OCI-LY7 (cell line): ENCODE measurements around the gene DOCK7. TPM values are rescaled to one million over a fixed set of nuclear protein-coding genes. Genes with fewer than 3 reads are reported as not detected.

Source experiments
- BruUV-seq: library from RNA; stranded (reverse); fragments of 400-500 nt; replicated peaks from 2 replicates; lab custom pipeline; 2021; lab: Mats Ljungman, UMichigan
- CTCF ChIA-PET: fragments of 300-600 bp; sonication (Branson Sonifier 250); formaldehyde crosslinking; loops from one replicate; lab custom pipeline; 2022; ENCODE audit warnings: antibody characterized with exemption; ENCODE audit not compliant: unreplicated experiment; lab: Charles Lee
- POLR2A ChIA-PET: fragments of 300-600 bp; sonication (Branson Sonifier 250); formaldehyde crosslinking; loops from one replicate; lab custom pipeline; 2022; ENCODE audit warnings: antibody characterized with exemption; lab: Charles Lee
- DNase-seq: peaks from one replicate; pipeline ENCODE4 v3.0.0-alpha.2; 2015; ENCODE audit warnings: low spot score
- H2AFZ ChIP-seq: fragments of 200-600 bp; sonication (generic), shearing (Covaris generic); 2 replicates; pipeline ENCODE4 v1.6.1; 2014; ENCODE audit warnings: mild to moderate bottlenecking, antibody characterized with exemption, low read length, moderate library complexity
- H3K27ac ChIP-seq: fragments of 200-600 bp; sonication (generic); 2 replicates; pipeline ENCODE4 v1.5.1; 2014; ENCODE audit warnings: mixed run types, low read depth, mild to moderate bottlenecking, moderate library complexity, low read length, inconsistent platforms; ENCODE audit not compliant: poor library complexity, severe bottlenecking
- H3K36me3 ChIP-seq: fragments of 200-600 bp; sonication (generic); 2 replicates; pipeline ENCODE4 v1.6.1; 2014; ENCODE audit warnings: mild to moderate bottlenecking, antibody characterized with exemption, low read length, moderate library complexity, mixed read lengths; ENCODE audit not compliant: insufficient read depth
- H3K4me1 ChIP-seq: fragments of 200-600 bp; sonication (generic); 2 replicates; pipeline ENCODE4 v1.5.1; 2014; ENCODE audit warnings: mild to moderate bottlenecking, low read length; ENCODE audit not compliant: insufficient read depth, poor library complexity, severe bottlenecking
- H3K4me2 ChIP-seq: fragments of 200-600 bp; sonication (generic); 2 replicates; pipeline ENCODE4 v1.6.1; 2014; ENCODE audit warnings: mild to moderate bottlenecking, low read length
- H3K4me3 ChIP-seq: fragments of 200-600 bp; sonication (generic); 2 replicates; pipeline ENCODE4 v1.5.1; 2014; ENCODE audit warnings: mild to moderate bottlenecking, low read depth, low read length; ENCODE audit not compliant: poor library complexity, severe bottlenecking
- H3K79me2 ChIP-seq: fragments of 200-600 bp; sonication (generic); 2 replicates; pipeline ENCODE4 v1.6.1; 2016; ENCODE audit warnings: low read depth, mild to moderate bottlenecking, low read length, moderate library complexity, mixed read lengths; ENCODE audit not compliant: insufficient read depth
- H3K9me2 ChIP-seq: fragments of 200-600 bp; sonication (generic); 2 replicates; pipeline ENCODE4 v1.6.1; 2016; ENCODE audit warnings: mild to moderate bottlenecking, low read length, mixed read lengths; ENCODE audit not compliant: insufficient read depth
- H3K9me3 ChIP-seq: fragments of 200-600 bp; sonication (generic); 2 replicates; pipeline ENCODE4 v1.6.1; 2014; ENCODE audit warnings: mild to moderate bottlenecking, mixed run types, low read length, mixed read lengths
- H4K20me1 ChIP-seq: fragments of 200-600 bp; sonication (generic); 2 replicates; pipeline ENCODE4 v1.6.1; 2014; ENCODE audit warnings: mild to moderate bottlenecking, antibody characterized with exemption, low read length, moderate library complexity, mixed read lengths; ENCODE audit not compliant: insufficient read depth
- CTCF ChIP-seq: fragments of 200-600 bp; sonication (generic); conservative IDR thresholded peaks from 2 replicates; pipeline ENCODE4 v1.5.1; 2014; ENCODE audit warnings: mild to moderate bottlenecking, antibody characterized with exemption, low read length, moderate library complexity, mixed read lengths
- EZH2phosphoT487 ChIP-seq: fragments of 200-600 bp; sonication (generic); IDR thresholded peaks from 2 replicates; pipeline ENCODE4 v1.6.1; 2018; ENCODE audit warnings: low read depth, borderline replicate concordance, mild to moderate bottlenecking, mixed run types, antibody characterized with exemption, low read length, moderate library complexity, mixed read lengths
- intact Hi-C: fragments of 100-400 bp; cut with micrococcal nuclease; formaldehyde crosslinking; loops from one replicate; pipeline ENCODE4 v1.10.0; 2022; ENCODE audit not compliant: unreplicated experiment
- total RNA-seq, 2 experiments: library from RNA; depleted of rRNA in 1 of 2; stranded (reverse); fragments of >200 nt in 1 of 2; shearing (Covaris generic) in 1 of 2; gene quantifications; 2 replicates each; pipeline ENCODE4 v1.2.3, GENCODE V29; 2014 to 2022

Gene DOCK7
- total RNA-seq, 2 experiments from 2014 or later, result 19.5 to 20.3 TPM

GRCh38 chr1:62732331-62732730 is 44.1 kb upstream of the DOCK7 start:
- ChIA-PET CTCF (no interaction called here), POLR2A (interaction anchor here (1.2 kb wide), 1 partner anchor 10 kb away, joined by 4 read pairs; no protein-coding TSS in a partner anchor)
- Histone ChIP-seq H2AFZ (no peak overlapping the region), H3K4me3 (no peak overlapping the region), H3K9me3 (no peaks in the 10 kb centered on the region), H3K79me2 (no peaks in the 10 kb centered on the region), H3K4me1 (no peaks in the 10 kb centered on the region), H4K20me1 (no peaks in the 10 kb centered on the region), H3K4me2 (no peak overlapping the region), H3K9me2 (no peaks in the 10 kb centered on the region), H3K27ac (no peak overlapping the region), H3K36me3 (no peaks in the 10 kb centered on the region)
- BruUV-seq, result no TSS peak
- intact Hi-C loops, result no loop called here
- TF ChIP-seq CTCF (no peak), EZH2phosphoT487 (no peak)
- DNase-seq, result no peak

- no peaks in the 10 kb centered on the region for H3K79me2 ChIP-seq
- ChIA-PET CTCF (no interaction called here), POLR2A (interaction anchor here (0.5 to 0.7 kb wide), 2 partner anchors 20 to 177 kb away, joined by 3 read pairs; no protein-coding TSS in a partner anchor)
- H3K9me2 ChIP-seq, result no peaks in the 10 kb centered on the region
- H3K4me3 ChIP-seq, result no peak overlapping the region
- no peaks in the 10 kb centered on the region for H3K4me1 ChIP-seq
- no peak for DNase-seq
- no peak overlapping the region for H3K27ac ChIP-seq
- no peak overlapping the region for H2AFZ ChIP-seq
- intact Hi-C loops, result no loop called here
- TF ChIP-seq EZH2phosphoT487 (no peak), CTCF (no peak)
- H3K36me3 ChIP-seq, result no peaks in the 10 kb centered on the region
- H3K4me2 ChIP-seq, result no peak overlapping the region
- no peaks in the 10 kb centered on the region for H4K20me1 ChIP-seq
- BruUV-seq, result no TSS peak
- H3K9me3 ChIP-seq, result no peaks in the 10 kb centered on the region
Measured at GRCh38 chr1:62728963-62729362, 40.8 kb upstream of the DOCK7 start.

GRCh38 chr1:62727656-62728407 is 39.6 kb upstream of the DOCK7 start:
- Histone ChIP-seq H3K9me2 (no peaks in the 10 kb centered on the region), H3K9me3 (no peaks in the 10 kb centered on the region), H3K36me3 (no peaks in the 10 kb centered on the region), H3K4me3 (no peak overlapping the region), H3K4me1 (no peaks in the 10 kb centered on the region), H3K79me2 (no peaks in the 10 kb centered on the region), H3K27ac (no peak overlapping the region), H4K20me1 (no peaks in the 10 kb centered on the region), H2AFZ (no peak overlapping the region), H3K4me2 (no peak overlapping the region)
- TF ChIP-seq CTCF, result no peak
- no peak for TF ChIP-seq EZH2phosphoT487
- intact Hi-C loops, result no loop called here
- BruUV-seq, result no TSS peak
- ChIA-PET POLR2A (interaction anchor here (0.6 to 1.4 kb wide), 3 partner anchors 18 to 308 kb away, joined by 3 to 4 read pairs (median 4); no protein-coding TSS in a partner anchor), CTCF (no interaction called here)
- no peak for DNase-seq
